ENCODE data around the gene CASP1.

DNA sequence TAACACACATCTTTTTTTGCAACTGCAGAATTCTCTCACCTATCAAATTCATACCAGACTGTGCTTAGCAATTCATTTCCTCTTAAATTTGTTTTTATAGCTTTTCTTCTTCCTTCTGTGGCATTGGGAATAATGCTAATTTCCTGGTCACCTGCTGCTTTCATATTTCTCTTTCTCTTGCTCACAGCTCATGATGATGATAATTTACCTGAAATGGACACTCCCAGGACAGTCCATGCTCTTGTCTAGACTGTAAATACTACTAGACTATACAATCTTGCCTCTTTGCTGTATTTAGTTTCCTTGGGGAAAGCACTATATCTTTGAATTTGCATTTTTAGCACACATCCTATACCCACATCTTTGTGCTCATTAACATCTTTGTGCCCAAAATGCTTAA lies 27.5 kb downstream of the CASP1 start:
- TF ChIP-seq, protein P1, sequence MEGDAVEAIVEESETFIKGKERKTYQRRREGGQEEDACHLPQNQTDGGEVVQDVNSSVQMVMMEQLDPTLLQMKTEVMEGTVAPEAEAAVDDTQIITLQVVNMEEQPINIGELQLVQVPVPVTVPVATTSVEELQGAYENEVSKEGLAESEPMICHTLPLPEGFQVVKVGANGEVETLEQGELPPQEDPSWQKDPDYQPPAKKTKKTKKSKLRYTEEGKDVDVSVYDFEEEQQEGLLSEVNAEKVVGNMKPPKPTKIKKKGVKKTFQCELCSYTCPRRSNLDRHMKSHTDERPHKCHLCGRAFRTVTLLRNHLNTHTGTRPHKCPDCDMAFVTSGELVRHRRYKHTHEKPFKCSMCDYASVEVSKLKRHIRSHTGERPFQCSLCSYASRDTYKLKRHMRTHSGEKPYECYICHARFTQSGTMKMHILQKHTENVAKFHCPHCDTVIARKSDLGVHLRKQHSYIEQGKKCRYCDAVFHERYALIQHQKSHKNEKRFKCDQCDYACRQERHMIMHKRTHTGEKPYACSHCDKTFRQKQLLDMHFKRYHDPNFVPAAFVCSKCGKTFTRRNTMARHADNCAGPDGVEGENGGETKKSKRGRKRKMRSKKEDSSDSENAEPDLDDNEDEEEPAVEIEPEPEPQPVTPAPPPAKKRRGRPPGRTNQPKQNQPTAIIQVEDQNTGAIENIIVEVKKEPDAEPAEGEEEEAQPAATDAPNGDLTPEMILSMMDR (IDR thresholded peaks at IDR 0.05): no peak
- TF ChIP-seq POLR2A (IDR thresholded peaks at IDR 0.05) (no peak), POLR2AphosphoS5 (IDR thresholded peaks at IDR 0.05) (no peak)

All from prostate gland (tissue), 2 donors.